Measurements from ENCODE around the gene DGKE.

DNA sequence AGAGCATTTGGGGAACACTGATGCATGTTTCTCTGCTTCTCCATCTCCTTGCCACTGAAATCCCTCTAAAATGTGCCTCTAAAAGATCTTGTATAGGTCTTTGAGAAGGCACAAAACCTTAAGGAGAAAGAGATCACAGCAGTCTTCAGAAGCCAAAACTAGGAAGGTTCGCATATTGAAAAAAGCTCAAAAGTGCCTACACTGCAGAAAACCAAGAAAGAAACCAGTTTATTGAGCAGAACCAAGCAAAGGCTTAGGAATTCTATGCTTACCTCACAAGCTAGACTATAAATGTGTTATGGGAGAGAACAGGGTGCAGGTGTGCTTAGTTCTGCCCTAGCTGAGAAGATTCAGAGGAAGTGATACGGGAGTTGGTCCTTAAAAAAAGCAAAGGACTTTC, 16.6 kb downstream of the DGKE start:
- TF ChIP-seq POLR2AphosphoS5 (IDR thresholded peaks at IDR 0.05; ENCODE audit: low read depth, low read length) (no peak), SIN3A (IDR thresholded peaks at IDR 0.05; ENCODE audit: borderline replicate concordance, insufficient read depth, low read length) (no peak)
